Measurements from ENCODE around the gene POU2F2. TPM values are rescaled to one million over a fixed set of nuclear protein-coding genes. Genes with fewer than 3 reads are reported as not detected.

Gene POU2F2
- total RNA-seq, 1 experiment from 2014 or later: 2.9 TPM

GRCh38 chr19:42124386-42124901 lies 7.8 kb downstream of the POU2F2 start:
- Histone ChIP-seq H2AFZ (no peak overlapping the region), H3K79me2 (ENCODE audit: low read depth) (no peaks in the 10 kb centered on the region), H3K27me3 (ENCODE audit: insufficient read depth, low read depth) (no peaks in the 10 kb centered on the region), H3F3A (ENCODE audit: insufficient read depth, low read depth) (0 out of 2 replicates have a peak, but pooled peaks cover 4% of the 10 kb centered on the region), H3K9me3 (ENCODE audit: insufficient read depth, low read depth) (no peaks in the 10 kb centered on the region), H3K36me3 (ENCODE audit: low read depth) (no peaks in the 10 kb centered on the region), H3K4me1 (replicated peaks; ENCODE audit: insufficient read depth) (peaks cover 21% of the 10 kb centered on the region), H3K9me2 (ENCODE audit: insufficient read depth) (no peaks in the 10 kb centered on the region), H4K20me1 (ENCODE audit: insufficient read depth) (no peaks in the 10 kb centered on the region), H3K4me3 (no peak overlapping the region), H3K4me2 (no peak overlapping the region), H3K27ac (no peak overlapping the region)
- no peak for TF ChIP-seq EZH2 (IDR thresholded peaks at IDR 0.05; ENCODE audit: low read depth)
- no peak for TF ChIP-seq CTCF (conservative IDR thresholded peaks at IDR 0.05)
- ChIA-PET POLR2A (ENCODE audit: unreplicated experiment) (no interaction called here), CTCF (interaction anchor here (0.6 to 0.7 kb wide), 3 partner anchors 51 to 563 kb away, joined by 3 to 4 read pairs (median 3); no protein-coding TSS in a partner anchor)
- intact Hi-C loops (cut with micrococcal nuclease; ENCODE audit: unreplicated experiment): no loop called here
- BruUV-seq (replicated peaks): no TSS peak
- no peak for DNase-seq

- no peaks in the 10 kb centered on the region for H3K36me3 ChIP-seq (ENCODE audit: low read depth)
- POLR2A ChIA-PET (ENCODE audit: unreplicated experiment): no interaction called here
- TF ChIP-seq EZH2 (IDR thresholded peaks at IDR 0.05; ENCODE audit: low read depth) (no peak), CTCF (conservative IDR thresholded peaks at IDR 0.05) (no peak)
- H3K27ac ChIP-seq: no peak overlapping the region
- CTCF ChIA-PET: no interaction called here
- H3K9me3 ChIP-seq (ENCODE audit: insufficient read depth, low read depth): no peaks in the 10 kb centered on the region
- H3K4me2 ChIP-seq: no peak overlapping the region
- no peaks in the 10 kb centered on the region for H3K9me2 ChIP-seq (ENCODE audit: insufficient read depth)
- H2AFZ ChIP-seq: no peak overlapping the region
- no peak overlapping the region for H3K4me3 ChIP-seq
- H3K4me1 ChIP-seq (replicated peaks; ENCODE audit: insufficient read depth): peaks cover 21% of the 10 kb centered on the region
- H4K20me1 ChIP-seq (ENCODE audit: insufficient read depth): no peaks in the 10 kb centered on the region
- 0 out of 2 replicates have a peak, but pooled peaks cover 4% of the 10 kb centered on the region for H3F3A ChIP-seq (ENCODE audit: insufficient read depth, low read depth)
- H3K79me2 ChIP-seq (ENCODE audit: low read depth): no peaks in the 10 kb centered on the region
- no TSS peak for BruUV-seq (replicated peaks)
- intact Hi-C loops (cut with micrococcal nuclease; ENCODE audit: unreplicated experiment): no loop called here
- DNase-seq: no peak
- H3K27me3 ChIP-seq (ENCODE audit: insufficient read depth, low read depth): no peaks in the 10 kb centered on the region
Observed at GRCh38 chr19:42123765-42124164, 8.5 kb downstream of the POU2F2 start.

GRCh38 chr19:42122691-42123607 lies 9.3 kb downstream of the POU2F2 start:
- no peak overlapping the region for H3K4me3 ChIP-seq
- CTCF ChIA-PET: no interaction called here

More at GRCh38 chr19:42122691-42123607, 9.3 kb downstream of the POU2F2 start:
- BruUV-seq (replicated peaks): no TSS peak
- Histone ChIP-seq H3K79me2 (ENCODE audit: low read depth) (no peaks in the 10 kb centered on the region), H3K36me3 (ENCODE audit: low read depth) (no peaks in the 10 kb centered on the region), H3F3A (ENCODE audit: insufficient read depth, low read depth) (0 out of 2 replicates have a peak, but pooled peaks cover 4% of the 10 kb centered on the region), H4K20me1 (ENCODE audit: insufficient read depth) (no peaks in the 10 kb centered on the region), H3K4me1 (replicated peaks; ENCODE audit: insufficient read depth) (peaks cover 21% of the 10 kb centered on the region), H3K9me3 (ENCODE audit: insufficient read depth, low read depth) (no peaks in the 10 kb centered on the region), H2AFZ (no peak overlapping the region), H3K4me2 (no peak overlapping the region), H3K27ac (no peak overlapping the region), H3K27me3 (ENCODE audit: insufficient read depth, low read depth) (no peaks in the 10 kb centered on the region), H3K9me2 (ENCODE audit: insufficient read depth) (no peaks in the 10 kb centered on the region)
- intact Hi-C loops (cut with micrococcal nuclease; ENCODE audit: unreplicated experiment): no loop called here
- no peak for DNase-seq
- POLR2A ChIA-PET (ENCODE audit: unreplicated experiment): interaction anchor here (0.7 kb wide), 1 partner anchor 165 kb away, joined by 3 read pairs; no protein-coding TSS in a partner anchor
- TF ChIP-seq CTCF (conservative IDR thresholded peaks at IDR 0.05): no peak
- TF ChIP-seq EZH2 (IDR thresholded peaks at IDR 0.05; ENCODE audit: low read depth): no peak
